ENCODE results near the gene MYL1. TPM values are rescaled to one million over a fixed set of nuclear protein-coding genes. Genes with fewer than 3 reads are reported as not detected.

The MYL1 gene
- total RNA-seq, 1 experiment from 2014 or later = not detected

- RAD21 ChIA-PET (ENCODE audit: low non-redundant PET in 1 of 2, low total read pairs in 2 of 2, uncharacterized antibody in 2 of 2, unreplicated experiment in 2 of 2) = no interaction called here
- Histone ChIP-seq H2AFZ (ENCODE audit: low read depth, low read length, poor library complexity, severe bottlenecking) (no peak overlapping the region), H4K20me1 (ENCODE audit: insufficient read depth) (no peaks in the 10 kb centered on the region), H3K9ac (ENCODE audit: low read length) (no peak overlapping the region), H3K36me3 (ENCODE audit: control insufficient read depth in 1 of 2, insufficient read depth in 2 of 2, low read length in 2 of 2) (no peaks in the 10 kb centered on the region), H3K4me2 (ENCODE audit: low read length) (no peak overlapping the region), H3K9me3 (ENCODE audit: control insufficient read depth in 1 of 2, insufficient read depth in 1 of 2, low read depth in 1 of 2, low read length in 2 of 2) (no peaks in the 10 kb centered on the region), H3K4me1 (ENCODE audit: control insufficient read depth in 1 of 2, insufficient read depth in 2 of 2, low read length in 2 of 2) (no peaks in the 10 kb centered on the region), H3K9me2 (ENCODE audit: insufficient read depth) (no peaks in the 10 kb centered on the region), H3K4me3 (replicated peaks in 1 of 2; ENCODE audit: low read depth in 1 of 2, low read length in 2 of 2) (no peak overlapping the region), H3K27ac (ENCODE audit: low read depth, low read length) (no peak overlapping the region), H3K79me2 (ENCODE audit: insufficient read depth, low read length) (no peaks in the 10 kb centered on the region), H3K27me3 (ENCODE audit: insufficient read depth, low read length) (no peaks in the 10 kb centered on the region)
- ATAC-seq = no peak
- POLR2A ChIA-PET = no interaction called here
- TF ChIP-seq CBX3 (IDR thresholded peaks at IDR 0.05; ENCODE audit: low read depth) (no peak), SP1 (IDR thresholded peaks at IDR 0.05; ENCODE audit: low read depth) (no peak), MAX (IDR thresholded peaks at IDR 0.05) (no peak), POLR2A (IDR thresholded peaks at IDR 0.05; ENCODE audit: borderline replicate concordance, extremely low read depth, insufficient read depth, insufficient read length) (no peak), POLR2AphosphoS5 (IDR thresholded peaks at IDR 0.05; ENCODE audit: low read depth, low read length) (no peak), SRF (IDR thresholded peaks at IDR 0.05; ENCODE audit: low read depth) (no peak), EZH2 (IDR thresholded peaks at IDR 0.05) (no peak), ZNF274 (IDR thresholded peaks at IDR 0.05; ENCODE audit: low read depth, low read length) (no peak), ZBTB33 (IDR thresholded peaks at IDR 0.05; ENCODE audit: extremely low read depth, insufficient replicate concordance, low read length) (no peak), ATF3 (IDR thresholded peaks at IDR 0.05) (no peak), CTCF (IDR thresholded peaks at IDR 0.05 in 2 of 3, conservative IDR thresholded peaks at IDR 0.05 in 1 of 3; ENCODE audit: borderline replicate concordance in 1 of 3, insufficient read depth in 1 of 3, low read depth in 2 of 3, low read length in 2 of 3) (no peak), CEBPB (IDR thresholded peaks at IDR 0.05; ENCODE audit: low read depth) (no peak), JUND (IDR thresholded peaks at IDR 0.05) (no peak), ZFX (IDR thresholded peaks at IDR 0.05) (no peak), ELF1 (IDR thresholded peaks at IDR 0.05; ENCODE audit: borderline replicate concordance, low read depth) (no peak), YY1 (IDR thresholded peaks at IDR 0.05; ENCODE audit: extremely low read depth, insufficient replicate concordance, low read depth, low read length) (no peak), RAD21 (IDR thresholded peaks at IDR 0.05; ENCODE audit: low read depth) (no peak)
- no peak for DNase-seq (ENCODE audit: low read depth, low spot score)
- intact Hi-C loops (cut with micrococcal nuclease) = no loop called here
- CTCF ChIA-PET = no interaction called here
- no TSS peak for BruUV-seq (replicated peaks)
Measured at GRCh38 chr2:210286123-210286680, 28.8 kb downstream of the MYL1 start.

Measured in HCT116 (cell line).